GM19043 (cell line): ENCODE results near the gene GALNT2.
A peak's percentile ranks its signal among the peaks of the same experiment; 100 is the strongest.

ENCODE experiments used
- ATAC-seq: cut with Tn5 transposase; IDR thresholded peaks from one replicate; pipeline ENCODE4 v1.9.1; 2021; ENCODE audit warnings: low read depth; ENCODE audit not compliant: unreplicated experiment

GALNT2 gene

DNA sequence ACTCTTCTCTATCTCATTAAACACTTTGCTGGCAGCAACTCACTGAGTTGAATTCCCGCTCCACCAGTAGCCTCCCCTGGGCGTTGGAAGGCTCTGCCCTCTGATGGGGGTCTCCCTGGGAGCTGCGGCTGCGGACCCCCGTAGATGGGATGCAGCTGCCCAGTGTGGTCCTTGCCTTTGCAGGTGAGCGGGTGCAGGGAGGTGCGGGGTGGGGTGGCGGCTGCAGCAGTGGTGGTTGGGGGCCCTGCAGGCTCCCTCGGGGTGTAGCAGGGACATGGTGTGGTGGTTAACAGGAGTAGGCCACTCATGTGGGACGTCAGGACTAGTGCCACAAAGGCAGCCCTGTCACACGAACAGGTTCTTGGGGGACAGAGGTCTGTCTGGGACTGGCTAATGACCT lies 42.0 kb downstream of the GALNT2 start:
- ATAC-seq, result no peak

DNA sequence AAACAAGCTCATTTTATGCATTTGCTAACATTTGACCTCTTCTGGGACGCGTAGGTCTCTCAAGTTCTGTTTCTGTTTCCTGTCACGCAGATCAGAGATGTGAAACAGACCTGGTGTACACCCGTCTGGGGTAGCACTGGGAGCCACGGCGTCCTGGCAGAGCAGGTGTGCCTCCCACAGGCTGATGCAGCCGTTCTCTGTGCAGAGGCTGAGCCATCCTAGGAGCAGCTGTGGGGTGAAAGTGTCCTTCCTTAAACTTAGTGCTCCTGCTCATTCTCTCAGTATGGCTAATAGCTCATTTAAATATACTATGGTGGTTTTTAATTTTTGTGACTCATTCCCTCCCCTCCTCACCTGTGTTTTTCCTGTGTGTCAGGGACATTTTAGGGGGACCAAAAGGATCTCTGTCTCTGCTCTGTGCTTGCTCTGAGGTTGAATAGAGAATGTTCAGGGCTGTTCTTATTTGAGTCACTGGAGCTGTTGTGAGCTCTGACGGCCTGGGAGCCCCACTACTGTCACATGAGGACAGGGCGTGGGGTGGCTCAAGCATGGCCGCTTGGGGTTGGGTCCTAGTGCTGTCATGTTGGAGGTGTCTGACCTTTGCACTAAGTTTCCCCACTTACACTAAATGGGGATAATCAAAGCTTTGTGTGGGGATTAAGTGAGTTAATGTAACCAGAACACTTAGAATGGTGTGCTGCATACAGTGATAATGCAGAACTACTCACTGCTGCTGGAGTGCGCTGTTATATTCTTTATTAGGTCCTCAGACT lies 43.0 kb downstream of the GALNT2 start:
- peak; percentile 82 for ATAC-seq

- ATAC-seq, result no peak
These were observed 43.9 kb downstream of the GALNT2 start for GRCh38 chr1:230110971-230111370.

DNA sequence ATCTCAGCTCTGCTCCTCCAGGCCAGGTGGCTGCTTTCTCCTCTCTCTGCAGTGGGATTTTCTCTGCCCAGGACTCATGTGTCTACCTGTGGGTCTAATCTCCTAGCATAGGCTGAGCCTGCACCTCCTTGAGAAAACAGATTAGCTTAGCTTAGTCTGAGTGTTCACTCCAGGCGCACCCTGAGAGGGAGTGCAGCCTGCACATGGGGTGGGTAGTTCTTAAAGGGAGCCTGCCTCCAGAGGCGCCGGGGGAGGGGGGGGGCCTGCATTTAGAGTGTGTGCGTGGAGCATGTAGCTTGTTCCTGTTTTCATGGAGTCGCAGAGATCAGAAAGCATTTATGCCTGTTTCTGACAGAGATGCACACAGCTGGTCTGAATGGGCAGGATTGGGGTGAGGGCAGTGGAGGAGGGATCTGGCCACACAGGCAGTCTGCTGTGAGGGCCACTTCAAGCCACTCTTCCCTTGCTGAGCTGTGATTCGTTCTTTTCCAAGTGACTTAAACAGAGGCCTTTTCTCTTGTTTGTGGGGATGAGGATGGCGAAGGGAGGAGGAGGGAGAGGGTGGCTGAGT lies 45.2 kb downstream of the GALNT2 start:
- ATAC-seq, result no peak

- no peak for ATAC-seq
These were observed 45.7 kb downstream of the GALNT2 start for GRCh38 chr1:230112782-230113181.

DNA sequence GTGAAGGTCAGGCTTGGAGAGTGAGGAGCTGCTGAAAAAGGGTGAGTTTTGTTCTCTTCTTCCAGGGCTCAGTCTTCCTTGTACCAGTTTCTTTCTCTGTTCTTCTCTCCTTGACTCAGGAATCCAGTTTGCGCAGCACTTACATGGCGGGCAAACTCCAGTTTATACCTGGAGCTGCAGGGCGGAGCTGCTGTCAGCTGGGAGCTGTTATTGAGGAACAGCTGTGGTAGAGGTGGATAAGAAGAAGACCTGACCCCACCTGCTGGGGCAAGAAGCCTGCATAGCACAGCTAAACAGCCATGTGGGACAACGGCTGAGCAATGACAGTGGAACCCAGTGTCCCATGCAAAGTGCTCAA lies 46.2 kb downstream of the GALNT2 start:
- no peak for ATAC-seq

DNA sequence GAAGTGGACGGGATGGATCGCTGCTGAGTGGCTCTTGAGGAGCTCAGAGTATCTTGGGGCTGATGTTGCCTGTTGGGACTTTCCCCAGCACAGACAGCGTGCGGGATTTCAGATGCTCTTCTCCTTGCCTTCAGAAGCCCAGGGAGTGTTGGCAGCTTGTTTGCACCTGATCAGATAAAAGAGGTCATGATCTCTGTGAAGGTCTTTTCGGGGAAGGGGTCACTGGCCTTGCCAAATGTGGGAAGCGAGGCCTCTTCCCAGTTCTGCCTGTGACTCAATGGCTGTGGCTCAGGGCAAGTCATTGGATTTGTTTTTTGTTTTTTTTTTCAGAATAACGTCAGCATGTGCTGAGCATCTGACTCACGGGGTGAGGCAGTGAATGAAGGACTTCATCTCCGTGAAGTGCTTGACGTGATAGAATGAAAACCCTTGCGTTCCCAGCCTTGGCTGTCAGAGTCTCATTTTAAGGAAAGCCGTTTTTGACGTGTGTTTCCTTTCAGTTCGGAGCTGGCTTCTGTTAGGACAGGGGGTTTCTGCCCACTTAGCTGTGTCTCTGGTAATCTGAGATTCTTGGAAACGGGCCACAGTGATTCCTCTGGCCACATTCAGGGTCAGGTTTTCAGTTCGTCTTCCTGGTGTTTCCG lies 46.7 kb downstream of the GALNT2 start:
- ATAC-seq, result no peak

DNA sequence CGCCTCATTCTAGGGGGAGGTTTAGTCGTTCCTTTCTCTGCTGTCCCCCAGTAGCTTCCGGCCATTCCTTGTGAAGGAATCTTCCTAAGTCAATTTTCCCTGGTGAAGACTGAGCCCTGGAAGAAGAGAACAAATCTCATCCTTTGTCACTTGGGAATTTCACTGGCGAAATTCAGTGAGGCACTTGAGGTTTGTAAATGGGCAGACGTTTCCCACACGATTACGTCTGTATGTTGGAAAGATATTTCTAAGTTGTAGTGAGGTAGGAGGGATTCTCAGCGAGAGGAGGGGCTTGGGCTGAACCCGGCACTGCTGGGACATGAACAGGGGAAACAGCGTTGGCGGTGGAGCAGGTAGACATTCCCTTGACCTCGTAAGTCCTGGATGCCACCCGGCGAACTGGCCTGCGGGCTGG lies 47.2 kb downstream of the GALNT2 start:
- ATAC-seq, result no peak

- no peak for ATAC-seq
These were observed 50.7 kb downstream of the GALNT2 start for GRCh38 chr1:230117694-230118093.

GRCh38 chr1:230119340-230119739 lies 52.3 kb downstream of the GALNT2 start:
- ATAC-seq, result no peak

- no peak for ATAC-seq
These were observed 53.4 kb downstream of the GALNT2 start for GRCh38 chr1:230120289-230120920.

DNA sequence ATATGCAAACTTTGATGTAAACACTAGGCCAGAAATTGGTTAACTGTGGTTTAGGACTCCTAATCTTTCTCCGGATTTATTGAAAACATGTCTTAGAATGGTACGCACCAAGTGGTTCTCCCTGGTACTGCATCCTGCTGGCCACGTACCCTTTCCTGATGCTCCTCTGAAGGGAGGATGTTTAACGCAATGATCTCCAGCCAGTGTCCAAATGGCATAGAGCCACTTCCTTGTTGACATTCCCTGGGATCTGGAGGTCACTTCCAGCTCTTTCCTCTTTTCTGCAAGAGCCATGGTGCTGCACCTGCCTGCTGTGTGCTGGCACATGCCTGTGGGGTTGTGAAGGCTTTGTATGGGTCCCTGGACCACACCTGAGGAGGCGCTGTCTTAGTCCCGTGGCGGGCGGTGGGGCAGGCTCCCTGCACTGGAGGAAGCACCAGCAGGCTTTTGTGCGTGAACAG lies 53.9 kb downstream of the GALNT2 start:
- ATAC-seq, result no peak

GRCh38 chr1:230121950-230122349 lies 54.9 kb downstream of the GALNT2 start:
- ATAC-seq, result no peak

DNA sequence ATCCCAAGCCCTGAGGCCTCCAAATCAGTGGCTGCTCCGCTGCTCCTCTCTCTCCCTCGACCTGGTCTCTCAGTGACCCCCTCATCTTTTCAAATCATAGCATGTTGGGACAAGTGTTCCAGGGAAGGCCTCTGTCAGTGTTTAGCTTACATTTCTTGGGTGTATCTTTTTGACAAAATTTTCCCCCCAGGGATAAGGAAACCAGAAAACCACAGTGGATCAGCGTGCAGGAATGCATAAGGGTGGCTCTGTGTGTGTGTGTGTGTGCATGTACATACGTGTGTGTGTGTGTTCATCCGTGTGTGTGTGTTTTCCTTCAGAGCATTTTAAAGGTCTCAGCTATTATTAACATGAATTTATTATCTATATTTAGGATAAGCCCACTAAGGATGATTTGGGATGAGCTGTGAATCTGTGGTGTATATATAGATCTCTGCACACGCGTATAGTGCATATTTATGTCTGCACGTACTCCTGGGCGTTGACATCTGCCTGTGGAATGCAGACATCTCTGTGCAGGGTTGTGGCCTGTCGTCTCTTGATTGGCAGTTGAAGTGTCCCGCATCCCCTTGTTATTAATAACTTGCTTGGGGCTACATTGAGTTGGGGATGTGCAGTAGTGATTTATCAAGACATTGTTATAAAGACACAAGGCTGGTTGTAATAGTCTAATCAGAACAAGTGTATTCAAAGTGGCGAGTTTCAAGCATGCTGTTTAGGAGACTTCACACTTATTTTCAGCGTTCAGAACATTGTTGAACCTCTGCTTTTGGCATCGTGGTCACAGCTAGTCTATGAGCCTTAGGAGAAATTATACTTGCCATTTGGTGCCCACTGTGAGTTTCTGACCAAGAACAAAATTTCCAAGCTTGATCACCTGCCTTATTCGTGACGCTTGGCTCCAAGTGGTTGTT lies 55.6 kb downstream of the GALNT2 start:
- no peak for ATAC-seq

GRCh38 chr1:230123280-230124185 lies 56.5 kb downstream of the GALNT2 start:
- peak; percentile 87 for ATAC-seq

GRCh38 chr1:230124186-230125128 lies 57.4 kb downstream of the GALNT2 start:
- no peak for ATAC-seq

- no peak for ATAC-seq
These were observed 58.1 kb downstream of the GALNT2 start for GRCh38 chr1:230125141-230125540.
